Activated B cell treated with CpG ODN at 0.5 μM for 24 hours (primary cell): ENCODE results near the gene LOC101059915.
"Not testable (repeated sequence)": the region's sequence is repeated elsewhere in the genome, so short reads cannot be mapped to it uniquely, and the experiment has no call there.

Experiments used
- ATAC-seq: fragments of 200-7000 bp; cut with Tn5 transposase; one replicate; pipeline ENCODE4 v1.10.0; 2021; ENCODE audit warnings: low read depth, mild to moderate bottlenecking, moderate library complexity
- CTCF ChIA-PET: fragments of 350-600 bp; sonication (Branson Sonifier 250); formaldehyde crosslinking; loops from one replicate; lab custom pipeline; 2021; ENCODE audit warnings: antibody characterized with exemption; lab: Charles Lee
- POLR2A ChIA-PET: fragments of 350-600 bp; sonication (Branson Sonifier 250); formaldehyde crosslinking; loops from one replicate; lab custom pipeline; 2021; ENCODE audit warnings: antibody characterized with exemption; lab: Charles Lee
- DNase-seq: peaks from one replicate; pipeline ENCODE4 v3.0.0; 2022
- H3K27ac Mint-ChIP-seq: one replicate; pipeline ENCODE4 v1.8.0; 2020; ENCODE audit warnings: mixed read lengths
- H3K27me3 Mint-ChIP-seq: one replicate; pipeline ENCODE4 v1.8.0; 2021; ENCODE audit warnings: mixed read lengths
- H3K36me3 Mint-ChIP-seq: one replicate; pipeline ENCODE4 v1.8.0; 2021; ENCODE audit warnings: low read depth, mixed read lengths
- H3K4me1 Mint-ChIP-seq: one replicate; pipeline ENCODE4 v1.8.0; 2021; ENCODE audit warnings: mixed read lengths
- H3K4me3 Mint-ChIP-seq: one replicate; pipeline ENCODE4 v1.8.0; 2020; ENCODE audit warnings: mild to moderate bottlenecking, mixed read lengths
- H3K9me3 Mint-ChIP-seq: one replicate; pipeline ENCODE4 v1.8.0; 2020; ENCODE audit warnings: mixed read lengths
- intact Hi-C: fragments of 100-400 bp; cut with micrococcal nuclease; formaldehyde crosslinking; loops from one replicate; pipeline ENCODE4 v1.15.1; 2024
- TF ChIP-seq, protein P1 (sequence below): fragments of 200-600 bp; IDR thresholded peaks from one replicate; pipeline ENCODE4 v1.8.0; 2022; ENCODE audit warnings: antibody characterized with exemption, mild to moderate bottlenecking

Gene LOC101059915

GRCh38 chrX:71664889-71665491, 2.4 kb upstream of the LOC101059915 start:
- CTCF ChIA-PET, result no interaction called here
- H3K4me3 Mint-ChIP-seq, result no peak overlapping the region
- no peaks in the 10 kb centered on the region for H3K9me3 Mint-ChIP-seq
- TF ChIP-seq, protein P1, sequence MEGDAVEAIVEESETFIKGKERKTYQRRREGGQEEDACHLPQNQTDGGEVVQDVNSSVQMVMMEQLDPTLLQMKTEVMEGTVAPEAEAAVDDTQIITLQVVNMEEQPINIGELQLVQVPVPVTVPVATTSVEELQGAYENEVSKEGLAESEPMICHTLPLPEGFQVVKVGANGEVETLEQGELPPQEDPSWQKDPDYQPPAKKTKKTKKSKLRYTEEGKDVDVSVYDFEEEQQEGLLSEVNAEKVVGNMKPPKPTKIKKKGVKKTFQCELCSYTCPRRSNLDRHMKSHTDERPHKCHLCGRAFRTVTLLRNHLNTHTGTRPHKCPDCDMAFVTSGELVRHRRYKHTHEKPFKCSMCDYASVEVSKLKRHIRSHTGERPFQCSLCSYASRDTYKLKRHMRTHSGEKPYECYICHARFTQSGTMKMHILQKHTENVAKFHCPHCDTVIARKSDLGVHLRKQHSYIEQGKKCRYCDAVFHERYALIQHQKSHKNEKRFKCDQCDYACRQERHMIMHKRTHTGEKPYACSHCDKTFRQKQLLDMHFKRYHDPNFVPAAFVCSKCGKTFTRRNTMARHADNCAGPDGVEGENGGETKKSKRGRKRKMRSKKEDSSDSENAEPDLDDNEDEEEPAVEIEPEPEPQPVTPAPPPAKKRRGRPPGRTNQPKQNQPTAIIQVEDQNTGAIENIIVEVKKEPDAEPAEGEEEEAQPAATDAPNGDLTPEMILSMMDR, result no peak
- intact Hi-C loops, result no loop called here
- H3K36me3 Mint-ChIP-seq, result no peaks in the 10 kb centered on the region
- peaks cover 10% of the 10 kb centered on the region for H3K4me1 Mint-ChIP-seq
- H3K27me3 Mint-ChIP-seq, result no peaks in the 10 kb centered on the region
- no peak overlapping the region for H3K27ac Mint-ChIP-seq
- ATAC-seq (no peak), DNase-seq (no peak)
- POLR2A ChIA-PET, result no interaction called here

GRCh38 chrX:71665747-71666146, 1.6 kb upstream of the LOC101059915 start:
- no peak for ATAC-seq
- CTCF ChIA-PET, result no interaction called here
- no peaks in the 10 kb centered on the region for H3K36me3 Mint-ChIP-seq
- DNase-seq, result no peak
- H3K27me3 Mint-ChIP-seq, result peaks cover 4% of the 10 kb centered on the region
- TF ChIP-seq, protein P1, result no peak
- no peak overlapping the region for H3K4me3 Mint-ChIP-seq
- no peak overlapping the region for H3K27ac Mint-ChIP-seq
- POLR2A ChIA-PET, result no interaction called here
- intact Hi-C loops, result no loop called here
- H3K4me1 Mint-ChIP-seq, result peaks cover 10% of the 10 kb centered on the region
- no peaks in the 10 kb centered on the region for H3K9me3 Mint-ChIP-seq

GRCh38 chrX:71666240-71667223, 814 bp upstream of the LOC101059915 start:
- Mint-ChIP-seq H3K36me3 (no peaks in the 10 kb centered on the region), H3K27me3 (peaks cover 4% of the 10 kb centered on the region), H3K27ac (no peak overlapping the region), H3K4me1 (peaks cover 10% of the 10 kb centered on the region), H3K4me3 (no peak overlapping the region), H3K9me3 (no peaks in the 10 kb centered on the region)
- TF ChIP-seq, protein P1, result no peak
- ChIA-PET POLR2A (no interaction called here), CTCF (no interaction called here)
- DNase-seq (no peak), ATAC-seq (no peak)
- intact Hi-C loops, result no loop called here

- TF ChIP-seq, protein P1, result no peak
- no peak overlapping the region for H3K27ac Mint-ChIP-seq
- intact Hi-C loops, result no loop called here
- H3K27me3 Mint-ChIP-seq, result peaks cover 7% of the 10 kb centered on the region
- ChIA-PET CTCF (no interaction called here), POLR2A (no interaction called here)
- ATAC-seq, result no peak
- no peak overlapping the region for H3K4me3 Mint-ChIP-seq
- no peaks in the 10 kb centered on the region for H3K9me3 Mint-ChIP-seq
- no peak for DNase-seq
- peaks cover 3% of the 10 kb centered on the region for H3K4me1 Mint-ChIP-seq
- no peaks in the 10 kb centered on the region for H3K36me3 Mint-ChIP-seq
These were observed 876 bp downstream of the LOC101059915 start for GRCh38 chrX:71668248-71668595.

DNA sequence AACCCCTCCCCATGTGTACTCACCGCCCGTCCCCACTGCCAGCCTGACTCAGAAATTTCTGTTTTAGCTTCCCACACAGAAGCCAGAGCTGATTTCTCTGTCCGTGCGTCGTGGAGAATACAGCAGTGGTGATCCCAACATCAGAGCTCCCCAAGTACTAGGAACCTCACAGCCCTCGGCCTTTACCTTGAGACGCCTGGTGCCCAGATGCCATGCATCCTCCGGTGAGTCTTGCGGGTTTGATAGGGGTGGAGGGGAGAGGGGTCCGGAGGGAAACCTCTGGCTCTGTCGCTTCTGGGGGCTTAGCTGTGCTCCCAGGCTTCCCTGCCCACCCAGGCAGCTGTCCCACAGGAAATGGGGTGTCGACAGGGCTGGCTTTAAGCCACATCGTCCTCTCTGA, 2.1 kb downstream of the LOC101059915 start:
- Mint-ChIP-seq H3K9me3 (no peaks in the 10 kb centered on the region), H3K4me3 (no peak overlapping the region), H3K36me3 (no peaks in the 10 kb centered on the region), H3K4me1 (no peaks in the 10 kb centered on the region), H3K27me3 (peaks cover 8% of the 10 kb centered on the region), H3K27ac (no peak overlapping the region)
- TF ChIP-seq, protein P1, result no peak
- DNase-seq (no peak), ATAC-seq (no peak)
- intact Hi-C loops, result no loop called here
- ChIA-PET CTCF (no interaction called here), POLR2A (no interaction called here)

- DNase-seq, ATAC-seq, H3K36me3 Mint-ChIP-seq, H3K4me3 Mint-ChIP-seq, POLR2A ChIA-PET, H3K27me3 Mint-ChIP-seq, H3K9me3 Mint-ChIP-seq, intact Hi-C loops, CTCF ChIA-PET, H3K4me1 Mint-ChIP-seq, H3K27ac Mint-ChIP-seq: not testable (repeated sequence)
These were observed 2.6 kb downstream of the LOC101059915 start for GRCh38 chrX:71669947-71670346.
